Keratinocyte (primary cell): Measurements from ENCODE around the gene MAP3K3. TPM values are rescaled to one million over a fixed set of nuclear protein-coding genes. Genes with fewer than 3 reads are reported as not detected.

Experiments used
- DNase-seq: peaks from one replicate; pipeline ENCODE4 v3.0.0-alpha.2; 2011; ENCODE audit warnings: low read depth, missing footprints, low spot score
- FAIRE-seq: peaks from 2 replicates; lab custom pipeline; 2011; peaks lifted over from hg19 to GRCh38; lab: Jason Lieb, UNC
- H2AFZ ChIP-seq: 2 replicates; pipeline ENCODE4 v1.6.0; 2012; ENCODE audit warnings: low read length, control low read depth, inconsistent platforms; ENCODE audit not compliant: control insufficient read depth
- H3K27ac ChIP-seq: 2 replicates; pipeline ENCODE4 v1.5.1; 2011; ENCODE audit warnings: low read length; ENCODE audit not compliant: control insufficient read depth, insufficient read depth
- H3K27me3 ChIP-seq: 3 replicates; pipeline ENCODE4 v1.6.0; 2011; ENCODE audit warnings: low read length; ENCODE audit not compliant: control insufficient read depth, insufficient read depth; ENCODE audit errors: extremely low read depth
- H3K36me3 ChIP-seq, 2 experiments: 2 replicates in 1 of 2; 3 replicates in 1 of 2; pipeline ENCODE4 v1.5.1; 2011; ENCODE audit warnings: low read length in 2 of 2, mild to moderate bottlenecking in 1 of 2; ENCODE audit not compliant: control insufficient read depth in 2 of 2, insufficient read depth in 2 of 2; ENCODE audit errors: extremely low read depth in 1 of 2
- H3K4me1 ChIP-seq: 3 replicates; pipeline ENCODE4 v1.5.1; 2011; ENCODE audit warnings: low read length; ENCODE audit not compliant: control insufficient read depth, insufficient read depth; ENCODE audit errors: extremely low read depth
- H3K4me2 ChIP-seq: 3 replicates; pipeline ENCODE4 v1.6.0; 2011; ENCODE audit warnings: low read depth, low read length; ENCODE audit not compliant: control insufficient read depth, insufficient read depth; ENCODE audit errors: extremely low read depth
- H3K4me3 ChIP-seq, 3 experiments: fragments of 200-600 bp in 1 of 3; sonication (generic) in 1 of 3; 2 replicates in 2 of 3; 3 replicates in 1 of 3; pipeline ENCODE4 v1.5.1; 2011 to 2016; ENCODE audit warnings: low read length in 3 of 3, mild to moderate bottlenecking in 3 of 3, control low read depth in 2 of 3, inconsistent platforms in 1 of 3, low read depth in 1 of 3, mixed read lengths in 1 of 3, mixed run types in 1 of 3, moderate library complexity in 1 of 3; ENCODE audit not compliant: control insufficient read depth in 2 of 3, insufficient read depth in 2 of 3; ENCODE audit errors: extremely low read depth in 1 of 3
- H3K79me2 ChIP-seq: 2 replicates; pipeline ENCODE4 v1.6.0; 2012; ENCODE audit warnings: low read length; ENCODE audit not compliant: control insufficient read depth, insufficient read depth
- H3K9ac ChIP-seq: 3 replicates; pipeline ENCODE4 v1.6.0; 2011; ENCODE audit warnings: low read length; ENCODE audit not compliant: control insufficient read depth, insufficient read depth; ENCODE audit errors: extremely low read depth
- H3K9me1 ChIP-seq: 3 replicates; pipeline ENCODE4 v1.6.0; 2011; ENCODE audit warnings: low read length; ENCODE audit not compliant: control insufficient read depth, insufficient read depth; ENCODE audit errors: extremely low read depth
- H3K9me3 ChIP-seq: 2 replicates; pipeline ENCODE4 v1.5.1; 2012; ENCODE audit warnings: low read depth, low read length; ENCODE audit not compliant: control insufficient read depth
- H4K20me1 ChIP-seq: 3 replicates; pipeline ENCODE4 v1.6.0; 2011; ENCODE audit warnings: low read length; ENCODE audit not compliant: control insufficient read depth, insufficient read depth; ENCODE audit errors: extremely low read depth
- EZH2 ChIP-seq: IDR thresholded peaks from one replicate; pipeline ENCODE4 v1.6.1; 2012; ENCODE audit warnings: inconsistent platforms, mild to moderate bottlenecking, low read length, moderate library complexity
- dilution Hi-C: fragments of 300-500 bp; cut with MboI; formaldehyde crosslinking; loops from one replicate; pipeline ENCODE4 v1.7.0; 2020; ENCODE audit warnings: low sequenced_read_pairs; ENCODE audit not compliant: extremely low pct_ligation_motif_present
- polyA plus RNA-seq, 5 experiments: library from polyadenylated mRNA; depleted of rRNA in 3 of 5; stranded (reverse) in 3 of 5; stranded (forward) in 1 of 5; unstranded in 1 of 5; fragments of >200 nt; gene quantifications; 1 replicate in 1 of 5; 2 replicates in 3 of 5; 3 replicates in 1 of 5; pipeline versions ENCODE4 v1.2.1 to v1.2.3, GENCODE V29; 2011 to 2012; ENCODE audit warnings: missing spikeins in 2 of 5, low read depth in 1 of 5, low replicate concordance in 1 of 5
- TF ChIP-seq, protein P1 (sequence below), 3 experiments: IDR thresholded peaks in 1 of 3; conservative IDR thresholded peaks in 1 of 3; optimal IDR thresholded peaks in 1 of 3; 2 replicates in 2 of 3; 3 replicates in 1 of 3; pipeline versions ENCODE3 to v1.5.1; 2011; ENCODE audit warnings: low read length in 3 of 3, mild to moderate bottlenecking in 3 of 3, moderate library complexity in 2 of 3, control low read depth in 1 of 3, inconsistent platforms in 1 of 3; ENCODE audit not compliant: insufficient read depth in 2 of 3; ENCODE audit errors: extremely low read depth in 1 of 3

Gene MAP3K3
- polyA plus RNA-seq, 1 donor (not counting 4 experiments of a cell fraction or from before 2014, with no cell fraction given): 9.8 TPM

DNA sequence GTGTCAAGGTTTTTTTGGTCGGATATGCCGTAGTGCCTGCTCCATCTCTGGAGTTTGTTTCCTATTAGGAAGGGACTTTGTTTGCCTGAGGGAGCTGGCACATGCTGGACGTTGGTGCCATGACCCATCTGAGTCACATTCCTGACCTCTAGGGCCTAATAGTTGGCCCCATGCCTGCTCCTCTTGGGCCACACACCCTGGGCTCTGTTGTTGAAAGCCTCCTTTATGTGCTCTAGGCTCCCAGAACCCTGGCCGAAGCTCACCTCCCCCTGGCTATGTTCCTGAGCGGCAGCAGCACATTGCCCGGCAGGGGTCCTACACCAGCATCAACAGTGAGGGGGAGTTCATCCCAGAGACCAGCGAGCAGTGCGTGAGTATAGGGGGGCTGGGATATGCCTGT is 59.3 kb downstream of the MAP3K3 start:
- Histone ChIP-seq H3K27ac (no peak overlapping the region), H3K27me3 (no peaks in the 10 kb centered on the region), H3K36me3 (peaks cover 4 to 11% of the 10 kb centered on the region in 2 experiments), H3K4me1 (no peaks in the 10 kb centered on the region), H4K20me1 (no peaks in the 10 kb centered on the region), H3K4me3 (no peak overlapping the region), H3K9ac (no peak overlapping the region), H3K79me2 (no peaks in the 10 kb centered on the region), H3K4me2 (no peak overlapping the region), H3K9me3 (no peaks in the 10 kb centered on the region), H2AFZ (no peak overlapping the region), H3K9me1 (no peaks in the 10 kb centered on the region)
- no peak for FAIRE-seq
- dilution Hi-C loops: no loop called here
- DNase-seq: no peak
- TF ChIP-seq, protein P1, sequence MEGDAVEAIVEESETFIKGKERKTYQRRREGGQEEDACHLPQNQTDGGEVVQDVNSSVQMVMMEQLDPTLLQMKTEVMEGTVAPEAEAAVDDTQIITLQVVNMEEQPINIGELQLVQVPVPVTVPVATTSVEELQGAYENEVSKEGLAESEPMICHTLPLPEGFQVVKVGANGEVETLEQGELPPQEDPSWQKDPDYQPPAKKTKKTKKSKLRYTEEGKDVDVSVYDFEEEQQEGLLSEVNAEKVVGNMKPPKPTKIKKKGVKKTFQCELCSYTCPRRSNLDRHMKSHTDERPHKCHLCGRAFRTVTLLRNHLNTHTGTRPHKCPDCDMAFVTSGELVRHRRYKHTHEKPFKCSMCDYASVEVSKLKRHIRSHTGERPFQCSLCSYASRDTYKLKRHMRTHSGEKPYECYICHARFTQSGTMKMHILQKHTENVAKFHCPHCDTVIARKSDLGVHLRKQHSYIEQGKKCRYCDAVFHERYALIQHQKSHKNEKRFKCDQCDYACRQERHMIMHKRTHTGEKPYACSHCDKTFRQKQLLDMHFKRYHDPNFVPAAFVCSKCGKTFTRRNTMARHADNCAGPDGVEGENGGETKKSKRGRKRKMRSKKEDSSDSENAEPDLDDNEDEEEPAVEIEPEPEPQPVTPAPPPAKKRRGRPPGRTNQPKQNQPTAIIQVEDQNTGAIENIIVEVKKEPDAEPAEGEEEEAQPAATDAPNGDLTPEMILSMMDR (optimal IDR thresholded peaks at IDR 0.05 in 1 of 3, IDR thresholded peaks at IDR 0.05 in 1 of 3, conservative IDR thresholded peaks at IDR 0.05 in 1 of 3; ENCODE audit: extremely low read depth in 1 of 3, insufficient read depth in 2 of 3, low read length in 3 of 3): no peak
- TF ChIP-seq EZH2: no peak

DNA sequence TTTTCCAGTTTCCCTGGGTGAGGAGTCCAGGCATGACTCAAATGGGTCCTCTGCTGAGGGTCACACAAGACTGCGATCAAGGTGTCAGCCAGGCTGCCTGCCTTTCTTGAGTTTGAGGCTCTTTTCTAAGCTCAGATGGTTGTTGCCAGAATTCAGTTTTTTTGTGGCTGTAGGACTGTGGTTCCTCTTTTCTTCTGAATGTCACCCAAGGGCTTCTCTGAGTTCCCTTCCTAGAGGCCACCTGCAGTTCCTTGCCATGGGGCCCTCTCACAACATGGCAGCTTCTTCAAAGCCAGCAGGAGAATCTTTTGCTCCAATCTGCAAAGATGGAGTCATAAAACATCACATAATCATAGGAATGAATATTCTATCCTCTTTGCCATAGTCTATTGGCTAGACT is 60.2 kb downstream of the MAP3K3 start:
- Histone ChIP-seq H3K4me3 (no peak overlapping the region), H3K9me3 (no peaks in the 10 kb centered on the region), H3K4me2 (no peak overlapping the region), H3K36me3 (peaks cover 4 to 9% of the 10 kb centered on the region in 2 experiments), H3K4me1 (no peaks in the 10 kb centered on the region), H3K9me1 (no peaks in the 10 kb centered on the region), H4K20me1 (no peaks in the 10 kb centered on the region), H3K79me2 (no peaks in the 10 kb centered on the region), H2AFZ (no peak overlapping the region), H3K9ac (no peak overlapping the region), H3K27ac (no peak overlapping the region), H3K27me3 (no peaks in the 10 kb centered on the region)
- dilution Hi-C loops: no loop called here
- DNase-seq (no peak), FAIRE-seq (no peak)
- TF ChIP-seq EZH2: no peak
- TF ChIP-seq, protein P1 (optimal IDR thresholded peaks at IDR 0.05 in 1 of 3, IDR thresholded peaks at IDR 0.05 in 1 of 3, conservative IDR thresholded peaks at IDR 0.05 in 1 of 3; ENCODE audit: extremely low read depth in 1 of 3, insufficient read depth in 2 of 3, low read length in 3 of 3): no peak
